Lower leg skin (tissue), 3 donors: ENCODE data around the gene ANO8.

ENCODE experiments used
- CTCF ChIP-seq, 3 donors: fragments of 450-650 bp; IDR thresholded peaks; one replicate each; pipeline ENCODE4 v1.5.1; 2016; ENCODE audit warnings: antibody characterized with exemption in 3 of 3, mild to moderate bottlenecking in 3 of 3, moderate library complexity in 2 of 3
- POLR2A ChIP-seq, 2 donors: fragments of 450-650 bp; IDR thresholded peaks; one replicate each; pipeline ENCODE4 v1.6.1; 2016 to 2017; ENCODE audit warnings: antibody characterized with exemption in 2 of 2, mild to moderate bottlenecking in 1 of 2, moderate library complexity in 1 of 2

DNA sequence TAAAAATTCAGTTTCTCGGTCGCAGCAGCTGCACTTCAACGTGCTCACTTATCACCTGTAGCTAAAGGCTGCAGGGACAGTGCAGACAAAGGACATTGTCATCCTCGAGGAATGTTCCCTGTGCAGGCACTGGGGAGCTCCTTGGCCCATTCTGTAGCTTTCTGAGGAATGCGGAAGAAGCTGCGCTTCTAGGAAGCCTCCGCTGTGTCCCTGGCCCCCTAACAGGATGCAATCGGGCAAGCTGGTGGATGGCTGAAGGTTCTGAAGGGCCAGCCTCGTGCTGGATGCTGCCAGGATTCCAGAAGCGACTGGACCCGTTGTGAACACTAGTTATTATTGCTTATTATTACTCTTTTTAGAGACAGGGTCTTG lies 8.1 kb downstream of the ANO8 start:
- TF ChIP-seq CTCF (IDR thresholded peaks at IDR 0.05) (no peak), POLR2A (IDR thresholded peaks at IDR 0.05) (no peak)
